22Rv1 (cell line): ENCODE data around the gene KITLG.

Source experiments
- ZFX ChIP-seq: fragments of 450-650 bp; IDR thresholded peaks from 2 replicates; pipeline ENCODE4 v1.6.1; 2017; ENCODE audit warnings: antibody characterized with exemption, borderline replicate concordance
- TF ChIP-seq, protein P1 (sequence below): fragments of 450-650 bp; IDR thresholded peaks from 2 replicates; pipeline ENCODE4 v1.5.1; 2017; ENCODE audit warnings: mild to moderate bottlenecking

DNA sequence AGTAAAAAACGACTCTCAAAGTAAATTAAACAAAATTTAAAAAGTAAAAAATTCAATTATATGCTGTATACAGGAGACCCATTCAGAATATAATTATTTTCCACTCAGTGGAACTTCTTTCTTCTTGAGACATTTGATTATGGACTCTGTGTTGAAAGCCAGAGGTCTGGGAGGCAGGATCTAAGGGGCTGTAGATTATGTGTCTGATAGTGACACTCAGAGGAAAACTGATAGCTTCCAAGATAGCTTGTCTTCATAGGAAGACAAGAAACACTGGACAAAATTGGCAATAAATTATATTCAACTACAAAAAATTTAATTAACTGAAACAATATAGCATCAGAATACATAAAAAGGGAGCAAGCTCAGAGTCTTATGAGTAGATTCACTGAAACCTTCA is 135.8 kb downstream of the KITLG start:
- TF ChIP-seq, protein P1, sequence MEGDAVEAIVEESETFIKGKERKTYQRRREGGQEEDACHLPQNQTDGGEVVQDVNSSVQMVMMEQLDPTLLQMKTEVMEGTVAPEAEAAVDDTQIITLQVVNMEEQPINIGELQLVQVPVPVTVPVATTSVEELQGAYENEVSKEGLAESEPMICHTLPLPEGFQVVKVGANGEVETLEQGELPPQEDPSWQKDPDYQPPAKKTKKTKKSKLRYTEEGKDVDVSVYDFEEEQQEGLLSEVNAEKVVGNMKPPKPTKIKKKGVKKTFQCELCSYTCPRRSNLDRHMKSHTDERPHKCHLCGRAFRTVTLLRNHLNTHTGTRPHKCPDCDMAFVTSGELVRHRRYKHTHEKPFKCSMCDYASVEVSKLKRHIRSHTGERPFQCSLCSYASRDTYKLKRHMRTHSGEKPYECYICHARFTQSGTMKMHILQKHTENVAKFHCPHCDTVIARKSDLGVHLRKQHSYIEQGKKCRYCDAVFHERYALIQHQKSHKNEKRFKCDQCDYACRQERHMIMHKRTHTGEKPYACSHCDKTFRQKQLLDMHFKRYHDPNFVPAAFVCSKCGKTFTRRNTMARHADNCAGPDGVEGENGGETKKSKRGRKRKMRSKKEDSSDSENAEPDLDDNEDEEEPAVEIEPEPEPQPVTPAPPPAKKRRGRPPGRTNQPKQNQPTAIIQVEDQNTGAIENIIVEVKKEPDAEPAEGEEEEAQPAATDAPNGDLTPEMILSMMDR = no peak
- TF ChIP-seq ZFX = no peak
